Measurements from ENCODE around the gene TBC1D22A. TPM values are rescaled to one million over a fixed set of nuclear protein-coding genes. Genes with fewer than 3 reads are reported as not detected.

The TBC1D22A gene
- total and polyA plus RNA-seq, 9 of the 15 experiments (the other 6 are each of a cell fraction or from before 2014, with no cell fraction given) = 0.20 to 11.5 (median 5.2) TPM

- TF ChIP-seq ZBTB26 (CRISPR knock-in tag; IDR thresholded peaks at IDR 0.05) (no peak), CHD4 (IDR thresholded peaks at IDR 0.05; ENCODE audit: insufficient read depth, insufficient replicate concordance, low read depth, low read length, poor library complexity, severe bottlenecking) (no peak), ZNF175 (CRISPR knock-in tag; IDR thresholded peaks at IDR 0.05; ENCODE audit: low read depth) (no peak)
Observed at GRCh38 chr22:47134222-47134621, 371.8 kb downstream of the TBC1D22A start (continued).

- no peak for DNase-seq (ENCODE audit: extremely low read depth in 1 of 4, low spot score in 3 of 4)
- no peaks in the 10 kb centered on the region for H3K9me3 ChIP-seq (replicated peaks; ENCODE audit: control insufficient read depth, insufficient read depth, low read depth, low read length)
- ChIA-PET CTCF (ENCODE audit: low intra/inter-chr PET ratio) (no interaction called here), POLR2A (no interaction called here)
- in situ Hi-C loops (cut with MboI) (no loop called here), intact Hi-C loops (cut with micrococcal nuclease) (no loop called here)
- H4K20me1 ChIP-seq (replicated peaks; ENCODE audit: control insufficient read depth, insufficient read depth, low read length) = no peaks in the 10 kb centered on the region
- no TSS peak for BruUV-seq (replicated peaks)
- H3K4me1 ChIP-seq (replicated peaks in 1 of 2; ENCODE audit: control insufficient read depth in 2 of 2, insufficient read depth in 2 of 2, low read length in 2 of 2) = peaks cover under 1 to 9% of the 10 kb centered on the region in 2 experiments; a peak in 2 of 5 replicates
- 48% methylated on average over 6 of the region's 8 CpGs for WGBS (ENCODE audit: insufficient coverage, low coverage, missing lambda C conversion rate)
- no peak for FAIRE-seq
- no peak overlapping the region for H3K27ac ChIP-seq (ENCODE audit: extremely low read depth, low read depth, low read length)
- no peak overlapping the region for H3K9ac ChIP-seq (ENCODE audit: insufficient read depth in 1 of 2, low read depth in 2 of 2, low read length in 2 of 2)
- no peak overlapping the region for H2AFZ ChIP-seq (ENCODE audit: low read depth, low read length)
- ATAC-seq = no peak
- H3K4me3 ChIP-seq = no peak overlapping the region
- no peak for TF ChIP-seq KDM5B (IDR thresholded peaks at IDR 0.05; ENCODE audit: insufficient replicate concordance, low read depth, low read length)
- TF ChIP-seq ZNF699 (CRISPR knock-in tag; IDR thresholded peaks at IDR 0.05; ENCODE audit: insufficient replicate concordance) = no peak
- no peak for TF ChIP-seq JUNB (CRISPR knock-in tag; conservative IDR thresholded peaks at IDR 0.05)
- TF ChIP-seq SOX6 (IDR thresholded peaks at IDR 0.05) = no peak
- TF ChIP-seq PYGO2 (tag; IDR thresholded peaks at IDR 0.05) = no peak
- TF ChIP-seq ETV5 (CRISPR knock-in tag; IDR thresholded peaks at IDR 0.05; ENCODE audit: low read depth) = no peak
- no peak for TF ChIP-seq ZNF311 (CRISPR knock-in tag; IDR thresholded peaks at IDR 0.05)
- no peaks in the 10 kb centered on the region for H3K36me3 ChIP-seq (ENCODE audit: control insufficient read depth, insufficient read depth, low read length)
- no peak overlapping the region for H3K4me2 ChIP-seq (ENCODE audit: insufficient read depth, low read length)
- no peaks in the 10 kb centered on the region for H3K9me1 ChIP-seq (ENCODE audit: control insufficient read depth, insufficient read depth, low read length)
- H3K79me2 ChIP-seq (ENCODE audit: control insufficient read depth, insufficient read depth, low read length) = no peaks in the 10 kb centered on the region
- H3K27me3 ChIP-seq (ENCODE audit: control insufficient read depth in 2 of 2, insufficient read depth in 2 of 2, low read length in 2 of 2) = no peaks in the 10 kb centered on the region
Observed at GRCh38 chr22:47135338-47135737, 372.9 kb downstream of the TBC1D22A start.

All from K562 (cell line).